ENCODE data around the gene VPS26A. TPM values are rescaled to one million over a fixed set of nuclear protein-coding genes. Genes with fewer than 3 reads are reported as not detected.

The VPS26A gene
- 38.5 and 46.7 TPM in 2 replicates for total RNA-seq (2014; rRNA removed; shearing (Covaris generic))

DNA sequence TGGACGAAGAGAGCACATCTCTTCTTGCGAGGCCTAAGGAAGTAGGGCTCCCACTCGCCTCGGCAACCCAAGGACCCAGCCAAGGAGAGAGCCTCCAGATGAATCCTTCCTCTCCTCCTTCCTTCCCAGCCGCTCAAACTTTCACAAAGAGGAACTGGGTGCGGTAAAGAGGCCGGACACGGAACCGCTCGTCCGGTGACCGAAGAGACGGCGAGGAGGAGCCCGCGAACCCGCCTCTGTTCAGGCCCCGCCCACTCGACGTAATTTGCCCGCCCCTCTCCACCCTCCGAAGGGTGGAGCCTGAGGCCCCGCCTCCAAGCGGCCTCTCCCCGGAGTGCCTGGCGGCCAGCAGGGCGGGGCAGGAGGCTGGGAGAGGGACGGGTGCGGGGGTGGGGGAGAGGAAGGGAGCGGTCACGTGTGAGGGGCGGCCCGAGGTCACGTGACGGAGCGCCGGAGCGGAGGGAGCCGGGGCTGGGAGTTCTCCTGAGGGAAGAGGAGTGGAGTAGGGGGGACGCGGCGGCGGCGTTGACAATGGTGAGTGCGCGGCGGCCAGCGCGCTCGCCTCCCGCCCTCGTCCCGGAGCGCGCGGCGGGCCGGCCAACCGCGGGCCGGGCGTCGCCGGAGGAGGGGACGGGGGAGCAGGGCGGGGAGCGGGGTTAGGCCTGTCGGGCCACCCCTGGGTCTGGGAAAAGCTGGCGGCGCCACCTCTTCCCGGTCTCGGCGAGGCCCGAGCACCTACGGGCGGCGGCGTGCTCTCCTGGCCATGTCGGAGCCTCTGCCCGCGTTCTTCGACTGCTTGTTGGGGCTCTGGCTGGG lies at the start of gene VPS26A:
Gene VPS26A, plus strand, starts transcription at position 432 of the 816 bp plus-strand sequence. Its CDS starts 100 bp downstream, at position 532.
- DNase-seq (ENCODE audit: low read depth), result peak; percentile 95

GRCh38 chr10:69074532-69074931 lies 49.4 kb upstream of the VPS26A start:
- DNase-seq (ENCODE audit: low read depth), result no peak

- no peak for DNase-seq (ENCODE audit: low read depth)
Measured at GRCh38 chr10:69075431-69075830, 48.5 kb upstream of the VPS26A start.

DNA sequence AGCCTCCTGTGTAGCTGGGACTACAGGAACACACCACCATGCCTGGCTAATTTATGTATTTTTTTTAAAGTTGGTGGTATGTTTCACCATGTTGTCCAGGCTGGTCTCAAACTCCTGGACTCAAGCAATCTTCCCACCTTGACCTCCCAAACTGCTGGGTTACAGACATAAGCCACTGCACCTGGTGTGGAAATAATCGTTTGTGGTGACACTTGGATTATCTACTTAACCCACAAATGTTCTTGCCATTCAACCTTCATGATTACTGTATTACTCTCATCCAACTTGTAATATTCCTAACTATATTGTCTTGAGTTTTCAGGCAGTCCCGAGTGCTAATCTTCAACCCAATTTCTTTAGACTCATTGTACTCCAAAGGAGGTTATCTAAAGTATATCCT lies 45.7 kb upstream of the VPS26A start:
- DNase-seq (ENCODE audit: low read depth), result no peak

DNA sequence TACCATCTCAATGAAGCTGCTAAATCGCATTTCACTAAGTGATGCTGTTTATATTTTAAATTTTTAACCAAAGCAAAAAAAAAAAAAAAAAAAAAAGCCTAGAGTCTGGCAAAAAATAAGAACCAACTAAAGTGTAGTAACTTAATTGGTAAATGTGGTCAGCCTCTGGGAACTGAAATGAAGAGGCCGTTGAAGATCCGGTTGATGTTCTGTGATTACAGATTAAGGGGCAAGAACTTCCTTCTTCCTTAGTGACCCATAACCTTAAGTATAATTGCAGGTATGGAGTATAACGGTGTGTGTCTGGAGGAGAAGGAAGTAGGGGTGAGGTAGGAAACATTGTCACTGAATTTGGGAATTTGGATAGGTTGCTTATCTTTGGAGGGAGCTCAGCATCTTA lies 43.8 kb upstream of the VPS26A start:
- no peak for DNase-seq (ENCODE audit: low read depth)

DNA sequence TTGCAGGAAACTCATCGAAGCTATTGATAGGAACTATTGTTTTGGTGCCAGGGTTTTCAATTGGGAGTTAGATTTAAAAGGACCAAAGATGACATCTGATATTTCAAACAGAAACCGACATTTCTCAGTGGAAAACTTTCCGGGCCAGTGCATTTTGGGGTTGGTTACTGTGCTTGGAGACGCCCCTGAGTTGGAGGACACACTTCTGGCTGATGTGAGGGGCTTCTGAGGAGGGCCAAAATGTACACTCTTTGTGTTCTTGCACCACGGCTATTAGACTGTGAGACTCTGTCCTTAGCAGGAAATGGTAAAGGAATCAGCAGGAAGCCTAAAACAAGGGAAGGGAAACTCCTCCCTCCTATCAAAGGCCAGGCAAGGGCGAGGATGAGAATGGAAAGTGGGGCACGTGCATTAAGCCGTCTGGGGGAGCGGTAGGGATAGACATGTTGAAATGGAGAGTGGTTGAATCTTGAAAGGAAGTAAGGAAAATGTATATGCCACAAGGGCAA lies 37.9 kb upstream of the VPS26A start:
- peak; percentile 64 for DNase-seq (ENCODE audit: low read depth)

DNA sequence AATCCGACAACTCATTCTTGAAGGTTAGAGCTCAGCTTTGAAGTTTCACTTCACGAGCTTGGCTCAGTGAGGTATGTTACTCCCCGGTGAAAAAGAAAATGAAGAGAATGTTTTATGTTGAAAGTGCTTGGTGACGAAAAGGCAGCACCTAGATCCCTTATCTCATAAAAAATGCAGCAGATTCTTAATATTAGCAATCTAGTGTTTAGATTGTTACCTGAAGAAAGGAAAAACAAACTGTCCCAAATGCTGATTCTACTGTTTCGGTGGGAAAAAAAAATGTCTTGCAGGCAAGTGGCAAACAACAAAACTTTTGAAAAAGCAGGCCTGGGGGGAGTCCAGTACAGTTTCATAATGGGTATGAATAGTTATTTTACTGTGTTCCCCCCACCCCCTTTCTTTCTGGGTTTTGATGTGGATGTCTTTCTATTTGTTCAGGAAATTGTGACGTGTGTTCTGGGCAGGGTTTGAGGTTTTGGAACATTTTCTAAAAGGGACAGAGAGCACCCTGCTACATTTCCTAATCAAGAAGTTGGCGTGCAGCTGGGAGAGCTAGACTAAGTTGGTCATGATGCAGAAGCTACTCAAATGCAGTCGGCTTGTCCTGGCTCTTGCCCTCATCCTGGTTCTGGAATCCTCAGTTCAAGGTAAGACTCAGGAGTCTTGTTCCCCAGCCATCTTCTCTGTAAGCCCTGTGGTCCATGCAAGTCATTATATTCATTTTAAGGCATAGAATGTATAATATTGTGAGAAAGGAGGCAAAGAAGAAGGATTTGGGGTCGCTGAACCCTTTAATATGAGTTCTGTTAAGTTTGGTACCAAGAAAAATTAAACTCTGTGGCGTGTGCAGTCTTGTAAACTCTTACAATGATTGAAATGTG lies 36.1 kb upstream of the VPS26A start, which contains the start of gene SRGN:
Gene SRGN, plus strand, starts transcription at position 514 of the 881 bp plus-strand sequence. Its CDS starts 55 bp downstream, at position 569.
- peak; percentile 92 for DNase-seq (ENCODE audit: low read depth)

- no peak for DNase-seq (ENCODE audit: low read depth)
Measured at GRCh38 chr10:69088471-69088769, 35.6 kb upstream of the VPS26A start.

GRCh38 chr10:69088801-69089501 lies 35.0 kb upstream of the VPS26A start:
- peak; percentile 69 for DNase-seq (ENCODE audit: low read depth)

- DNase-seq (ENCODE audit: low read depth), result no peak
Measured at GRCh38 chr10:69089638-69090599, 34.1 kb upstream of the VPS26A start.

DNA sequence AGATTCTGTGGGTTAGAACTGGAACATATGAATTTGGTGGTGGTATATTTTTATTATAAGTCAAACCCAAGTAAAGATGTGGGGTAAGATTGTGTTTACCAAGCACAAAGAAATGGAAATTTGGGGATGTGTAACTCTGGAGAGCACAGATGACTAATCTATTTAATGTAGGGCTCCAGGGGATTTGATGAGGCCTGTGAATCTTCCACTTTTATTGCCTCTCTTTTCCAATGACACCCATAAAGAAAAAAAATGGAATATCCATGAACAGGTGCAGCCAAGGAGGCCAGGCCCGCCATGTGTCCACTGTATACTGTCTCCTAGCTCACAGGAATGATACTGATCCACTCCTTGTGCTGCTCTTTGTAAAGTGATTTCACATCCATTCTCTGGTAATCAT lies 33.3 kb upstream of the VPS26A start:
- DNase-seq (ENCODE audit: low read depth), result peak; percentile 18

GRCh38 chr10:69091143-69091651 lies 32.8 kb upstream of the VPS26A start:
- peak; percentile 30 for DNase-seq (ENCODE audit: low read depth)

DNA sequence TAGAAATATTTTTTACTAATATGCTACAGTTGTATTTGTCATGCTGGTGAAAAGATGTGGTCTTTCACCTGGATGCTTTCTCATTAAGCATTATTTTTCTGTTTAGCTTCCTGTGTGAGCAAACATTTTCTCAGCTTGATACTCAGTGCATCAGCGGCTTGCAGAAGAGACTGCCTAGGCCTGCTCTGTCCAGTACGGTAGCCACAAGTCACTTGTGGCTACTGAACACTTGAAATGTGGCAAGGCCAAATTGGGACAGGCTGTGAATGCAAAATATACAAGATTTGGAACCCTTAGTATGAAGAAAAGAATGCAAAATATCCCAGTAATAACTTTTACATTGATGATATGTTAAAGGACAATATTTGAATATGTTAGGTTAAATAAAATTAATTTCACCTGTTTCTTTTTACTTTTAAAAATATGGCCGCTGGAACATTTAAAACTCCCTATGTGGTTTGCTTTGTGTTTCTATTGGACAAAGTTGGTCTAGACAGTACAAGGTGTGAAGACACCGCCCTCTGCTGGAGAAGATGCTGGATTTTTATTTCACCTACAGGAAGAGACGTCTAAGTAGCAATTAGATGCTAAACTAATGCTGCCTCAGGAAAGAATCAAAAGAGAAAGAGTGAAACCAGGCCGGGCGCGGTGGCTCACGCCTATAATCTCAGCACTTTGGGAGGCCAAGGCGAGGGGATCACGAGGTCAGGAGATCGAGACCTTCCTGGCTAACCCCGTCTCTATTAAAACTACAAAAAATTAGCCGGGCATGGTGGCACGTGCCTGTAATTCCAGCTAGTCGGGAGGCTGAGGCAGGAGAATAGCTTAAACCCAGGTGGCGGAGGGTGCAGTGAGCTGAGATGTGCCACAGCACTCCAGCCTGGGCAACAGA lies 30.8 kb upstream of the VPS26A start:
- peak; percentile 80 for DNase-seq (ENCODE audit: low read depth)

- peak; percentile 28 for DNase-seq (ENCODE audit: low read depth)
Measured at GRCh38 chr10:69093933-69094332, 30.0 kb upstream of the VPS26A start.

DNA sequence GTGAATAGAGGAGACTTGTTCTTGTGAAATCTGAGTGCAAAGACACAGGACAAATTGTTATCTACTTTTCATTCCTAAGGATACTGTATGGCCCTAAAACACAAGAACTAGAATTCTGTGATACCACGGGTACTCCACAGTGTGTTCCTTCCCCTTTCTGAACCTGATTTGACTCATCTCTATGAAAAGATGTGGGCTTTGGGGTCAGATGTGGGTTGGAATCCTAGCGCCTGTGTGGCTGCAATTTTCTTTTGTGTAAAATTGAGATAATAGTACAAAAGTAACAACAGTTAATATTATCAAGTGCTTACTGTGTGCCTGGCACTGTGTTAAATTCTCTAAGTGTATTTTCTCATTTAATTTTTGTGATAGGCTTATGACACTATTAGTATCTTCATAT lies 27.9 kb upstream of the VPS26A start:
- DNase-seq (ENCODE audit: low read depth), result no peak

DNA sequence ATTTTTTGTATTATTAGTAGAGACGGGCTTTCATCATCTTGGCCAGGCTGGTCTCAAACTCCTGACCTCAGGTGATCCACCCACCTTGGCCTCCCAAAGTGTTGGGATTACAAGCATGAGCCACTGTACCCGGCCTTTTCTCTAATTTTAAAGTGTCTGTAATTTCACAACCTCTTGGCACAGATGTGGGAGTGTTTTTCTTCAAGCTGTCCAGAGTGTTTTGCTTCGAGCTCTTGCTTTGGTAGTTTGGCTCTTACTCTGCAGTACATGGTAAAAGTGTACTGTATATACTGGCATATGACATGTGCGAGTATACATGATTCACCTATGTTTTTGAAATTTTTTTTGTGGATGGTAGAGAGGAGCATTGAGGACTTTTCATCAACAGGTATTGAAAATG lies 26.2 kb upstream of the VPS26A start:
- no peak for DNase-seq (ENCODE audit: low read depth)

GRCh38 chr10:69100136-69100872 lies 23.7 kb upstream of the VPS26A start:
- no peak for DNase-seq (ENCODE audit: low read depth)

DNA sequence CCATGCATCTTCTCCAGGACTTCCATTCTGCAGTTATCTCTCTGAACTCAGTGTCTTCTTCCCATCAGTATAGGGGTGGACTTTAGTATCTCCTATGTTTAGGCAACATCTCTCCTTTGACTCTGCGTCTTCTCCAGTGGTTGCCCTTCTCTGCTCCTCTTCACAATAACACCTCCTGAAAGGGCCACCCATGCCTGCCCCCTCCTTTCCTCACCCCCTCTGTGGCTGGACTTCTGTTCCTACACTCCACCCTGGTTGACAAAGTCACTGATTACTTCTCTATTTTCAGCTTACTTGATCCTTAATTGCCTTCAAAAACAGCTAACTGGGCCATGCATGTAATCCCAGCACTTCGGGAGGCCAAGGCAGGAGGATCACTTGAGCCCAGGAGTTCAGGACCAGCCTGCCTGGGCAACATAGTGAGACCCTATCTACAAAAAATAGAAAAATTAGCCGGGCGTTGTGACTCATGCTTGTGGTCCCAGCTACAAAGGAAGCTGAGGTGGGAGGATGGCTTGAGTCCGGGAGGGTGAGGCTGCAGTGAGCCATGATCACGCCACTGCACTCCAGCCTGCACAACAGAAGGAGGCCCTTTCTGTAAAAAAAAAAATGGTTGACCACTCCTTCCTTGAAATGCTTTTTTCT lies 22.4 kb upstream of the VPS26A start:
- peak; percentile 81 for DNase-seq (ENCODE audit: low read depth)

Data from RPMI7951 (cell line).